Transverse colon (tissue), 4 donors: ENCODE results near the gene NCOA5. TPM values are rescaled to one million over a fixed set of nuclear protein-coding genes. Genes with fewer than 3 reads are reported as not detected.

Experiments
- DNase-seq: peaks from one replicate; pipeline ENCODE4 v3.0.0-alpha.2; 2019
- H3K27ac ChIP-seq, 4 donors: fragments of 200-600 bp; sonication (generic); 2 replicates each; pipeline ENCODE4 v1.5.1; 2016 to 2018; ENCODE audit warnings: inconsistent platforms in 4 of 4
- H3K27me3 ChIP-seq: fragments of 200-600 bp; sonication (generic); 2 replicates; pipeline ENCODE4 v1.5.1; 2017; ENCODE audit warnings: inconsistent platforms
- H3K36me3 ChIP-seq, 4 donors: fragments of 200-600 bp; sonication (generic); 2 replicates each; pipeline ENCODE4 v1.5.1; 2017 to 2019; ENCODE audit warnings: inconsistent platforms in 4 of 4
- H3K4me1 ChIP-seq, 4 donors: fragments of 200-600 bp; sonication (generic); 2 replicates each; pipeline ENCODE4 v1.5.1; 2017 to 2020; ENCODE audit warnings: inconsistent platforms in 4 of 4
- H3K4me3 ChIP-seq, 4 donors: fragments of 200-600 bp; sonication (generic); 1 replicate in 1 of 4; 2 replicates in 3 of 4; pipeline versions ENCODE4 v1.5.1 to v1.6.1; 2017 to 2019; ENCODE audit warnings: inconsistent platforms in 4 of 4
- H3K9me3 ChIP-seq, 2 donors: fragments of 200-600 bp; sonication (generic); 2 replicates each; pipeline ENCODE4 v1.5.1; 2017 to 2019; ENCODE audit warnings: inconsistent platforms in 2 of 2
- EP300 ChIP-seq: sonication (generic); formaldehyde crosslinking; IDR thresholded peaks from one replicate; pipeline ENCODE4 v1.6.1; 2017; ENCODE audit warnings: antibody characterized with exemption, low read depth
- POLR2A ChIP-seq: fragments of 450-650 bp; IDR thresholded peaks from one replicate; pipeline ENCODE4 v1.6.1; 2016; ENCODE audit warnings: antibody characterized with exemption, mild to moderate bottlenecking, moderate library complexity
- POLR2AphosphoS5 ChIP-seq, 3 donors: sonication (generic); formaldehyde crosslinking; IDR thresholded peaks; one replicate each; pipeline ENCODE4 v1.6.1; 2016; ENCODE audit warnings: antibody characterized with exemption in 3 of 3
- WGBS, 2 donors: methylation state at CpG; one replicate each; pipeline ENCODE4 v1.1.5; 2018; ENCODE audit warnings: low coverage in 1 of 2; 5-methylcytosine and 5-hydroxymethylcytosine counted together
- in situ Hi-C, 4 donors: fragments of 200-750 bp; cut with MboI; loops; one replicate each; pipeline versions ENCODE4 v1.15.0 to v1.15.1; 2017; ENCODE audit warnings: low sequenced_read_pairs in 3 of 4, low pct_ligation_motif_present in 1 of 4, low pct_unique_long_range_greater_than_20kb in 1 of 4
- intact Hi-C: fragments of 100-400 bp; cut with DNase I; formaldehyde crosslinking; loops from one replicate; pipeline ENCODE4 v1.15.1; 2023; ENCODE audit warnings: low total_unique reads
- total RNA-seq, 4 donors: library from RNA; depleted of rRNA; stranded (reverse); fragments of >200 nt; gene quantifications; one replicate each; pipeline ENCODE4 v1.1.0, GENCODE V29; 2016
- TF ChIP-seq, protein P1 (sequence below), 5 experiments: fragments of 200-600 bp in 3 of 5; fragments of 450-650 bp in 2 of 5; sonication (generic) in 3 of 5; IDR thresholded peaks; 1 replicate in 2 of 5; 2 replicates in 3 of 5; pipeline ENCODE4 v1.5.1; 2016 to 2017; ENCODE audit warnings: antibody characterized with exemption in 5 of 5, inconsistent platforms in 3 of 5, mild to moderate bottlenecking in 2 of 5, moderate library complexity in 1 of 5

NCOA5 gene
- total RNA-seq, 4 donors from 2014 or later: 18.3 to 97.3 (median 27.3) TPM

DNA sequence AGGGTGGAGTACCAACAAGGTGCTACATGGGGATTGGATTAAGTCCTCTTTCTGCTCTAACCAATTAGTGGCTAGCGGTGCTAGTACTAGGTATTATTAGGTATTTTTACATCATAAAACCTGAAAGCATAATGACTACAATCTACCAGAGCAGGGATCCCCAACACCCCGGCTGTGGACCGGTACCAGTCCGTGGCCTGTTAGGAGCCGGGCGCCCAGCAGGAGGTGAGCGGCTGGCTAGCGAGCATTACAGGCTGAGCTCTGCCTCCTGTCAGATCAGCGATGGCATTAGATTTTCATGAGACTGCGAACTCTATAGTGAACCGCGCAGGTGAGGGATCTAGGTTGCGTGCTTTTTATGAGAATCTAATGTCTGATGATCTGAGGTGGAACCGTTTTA is 19.2 kb upstream of the NCOA5 start:
- no peak for TF ChIP-seq POLR2A
- Histone ChIP-seq H3K36me3 (no peaks in the 10 kb centered on the region), H3K4me1 (no peaks in the 10 kb centered on the region), H3K27me3 (peaks cover 33% of the 10 kb centered on the region), H3K9me3 (no peaks in the 10 kb centered on the region), H3K27ac (peak overlapping the region in 1 of 4 donors; percentile 17), H3K4me3 (no peak overlapping the region)
- in situ Hi-C loops: no loop called here
- DNase-seq: no peak
- intact Hi-C loops: no loop called here
- 90% methylated on average over 14 of the region's 14 CpGs; no CpG with 5 or more reads in 1 of the 2 donors for WGBS, 2 donors

GRCh38 chr20:46108435-46108841 is 18.7 kb upstream of the NCOA5 start:
- TF ChIP-seq POLR2AphosphoS5 (IDR thresholded peaks at IDR 0.05): no peak
- no peak for TF ChIP-seq EP300
- TF ChIP-seq, protein P1, sequence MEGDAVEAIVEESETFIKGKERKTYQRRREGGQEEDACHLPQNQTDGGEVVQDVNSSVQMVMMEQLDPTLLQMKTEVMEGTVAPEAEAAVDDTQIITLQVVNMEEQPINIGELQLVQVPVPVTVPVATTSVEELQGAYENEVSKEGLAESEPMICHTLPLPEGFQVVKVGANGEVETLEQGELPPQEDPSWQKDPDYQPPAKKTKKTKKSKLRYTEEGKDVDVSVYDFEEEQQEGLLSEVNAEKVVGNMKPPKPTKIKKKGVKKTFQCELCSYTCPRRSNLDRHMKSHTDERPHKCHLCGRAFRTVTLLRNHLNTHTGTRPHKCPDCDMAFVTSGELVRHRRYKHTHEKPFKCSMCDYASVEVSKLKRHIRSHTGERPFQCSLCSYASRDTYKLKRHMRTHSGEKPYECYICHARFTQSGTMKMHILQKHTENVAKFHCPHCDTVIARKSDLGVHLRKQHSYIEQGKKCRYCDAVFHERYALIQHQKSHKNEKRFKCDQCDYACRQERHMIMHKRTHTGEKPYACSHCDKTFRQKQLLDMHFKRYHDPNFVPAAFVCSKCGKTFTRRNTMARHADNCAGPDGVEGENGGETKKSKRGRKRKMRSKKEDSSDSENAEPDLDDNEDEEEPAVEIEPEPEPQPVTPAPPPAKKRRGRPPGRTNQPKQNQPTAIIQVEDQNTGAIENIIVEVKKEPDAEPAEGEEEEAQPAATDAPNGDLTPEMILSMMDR (IDR thresholded peaks at IDR 0.05): no peak
- no peak for TF ChIP-seq POLR2A
- 47 to 69% methylated on average over 3 to 5 of the region's 5 CpGs for WGBS, 2 donors
- H3K36me3 ChIP-seq: no peaks in the 10 kb centered on the region
- H3K27ac ChIP-seq: peak overlapping the region in 1 of 4 donors; percentile 17
- H3K4me1 ChIP-seq: no peaks in the 10 kb centered on the region
- in situ Hi-C loops: no loop called here
- intact Hi-C loops: no loop called here
- H3K27me3 ChIP-seq: peaks cover 39% of the 10 kb centered on the region
- no peaks in the 10 kb centered on the region for H3K9me3 ChIP-seq
- DNase-seq: no peak
- H3K4me3 ChIP-seq: no peak overlapping the region

- 62 to 79% methylated on average over 6 of the region's 6 CpGs for WGBS, 2 donors
- Histone ChIP-seq H3K9me3 (no peaks in the 10 kb centered on the region), H3K4me3 (no peak overlapping the region), H3K36me3 (no peaks in the 10 kb centered on the region), H3K27me3 (peaks cover 52% of the 10 kb centered on the region), H3K27ac (no peak overlapping the region), H3K4me1 (no peaks in the 10 kb centered on the region)
- intact Hi-C loops (no loop called here), in situ Hi-C loops (no loop called here)
- TF ChIP-seq EP300 (no peak), POLR2A (no peak), POLR2AphosphoS5 (IDR thresholded peaks at IDR 0.05) (no peak)
- TF ChIP-seq, protein P1 (IDR thresholded peaks at IDR 0.05): no peak
- no peak for DNase-seq
These were observed 17.3 kb upstream of the NCOA5 start for GRCh38 chr20:46107061-46107460.

- no peak for DNase-seq
- TF ChIP-seq POLR2A: no peak
- TF ChIP-seq POLR2AphosphoS5 (IDR thresholded peaks at IDR 0.05): no peak
- TF ChIP-seq, protein P1 (IDR thresholded peaks at IDR 0.05): no peak
- TF ChIP-seq EP300: no peak
- H3K4me3 ChIP-seq: no peak overlapping the region
- H3K9me3 ChIP-seq: no peaks in the 10 kb centered on the region
- no peak overlapping the region for H3K27ac ChIP-seq
- H3K36me3 ChIP-seq: no peaks in the 10 kb centered on the region
- WGBS, 2 donors: 77% methylated on average over 3 of the region's 3 CpGs; no CpG with 5 or more reads in 1 of the 2 donors
- in situ Hi-C loops (no loop called here), intact Hi-C loops (no loop called here)
- no peaks in the 10 kb centered on the region for H3K4me1 ChIP-seq
- H3K27me3 ChIP-seq: peaks cover 70% of the 10 kb centered on the region
These were observed 14.5 kb upstream of the NCOA5 start for GRCh38 chr20:46104262-46104661.

DNA sequence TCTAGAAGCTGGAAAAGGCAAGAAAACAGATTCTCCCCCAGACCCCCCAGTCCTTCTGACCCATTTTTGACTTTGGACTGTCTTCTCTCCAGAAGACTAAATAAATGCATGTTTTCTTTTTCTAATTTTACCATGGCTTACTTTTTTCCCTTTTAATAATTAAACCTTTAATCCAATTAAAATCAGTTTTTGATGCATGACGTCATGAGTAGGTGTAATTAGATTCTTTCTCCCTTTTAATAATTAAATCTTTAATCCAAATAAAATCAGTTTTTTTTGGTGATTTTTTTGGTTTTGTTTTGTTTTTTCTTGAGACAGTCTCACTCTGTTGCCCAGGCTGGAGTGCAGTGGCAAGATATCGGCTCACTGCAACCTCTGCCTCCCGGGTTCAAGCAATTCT is 13.2 kb upstream of the NCOA5 start:
- no peak for TF ChIP-seq POLR2A
- TF ChIP-seq, protein P1 (IDR thresholded peaks at IDR 0.05): no peak
- TF ChIP-seq EP300: no peak
- no peak for TF ChIP-seq POLR2AphosphoS5 (IDR thresholded peaks at IDR 0.05)
- Histone ChIP-seq H3K4me1 (no peaks in the 10 kb centered on the region), H3K36me3 (no peaks in the 10 kb centered on the region), H3K4me3 (no peak overlapping the region), H3K27me3 (peaks cover 83% of the 10 kb centered on the region), H3K9me3 (no peaks in the 10 kb centered on the region), H3K27ac (no peak overlapping the region)
- no peak for DNase-seq
- intact Hi-C loops: no loop called here
- in situ Hi-C loops: no loop called here
- WGBS, 2 donors: 69 to 86% methylated on average over 3 of the region's 3 CpGs
